Esophagus muscularis mucosa (tissue), 3 donors: ENCODE results near the gene PPEF1.

Experiments
- POLR2A ChIP-seq: fragments of 450-650 bp; IDR thresholded peaks from one replicate; pipeline ENCODE4 v1.6.1; 2017; ENCODE audit warnings: antibody characterized with exemption, moderate library complexity, mild to moderate bottlenecking, low read depth
- TF ChIP-seq, protein P1 (sequence below), 3 experiments: fragments of 200-600 bp in 2 of 3; fragments of 450-650 bp in 1 of 3; sonication (generic) in 2 of 3; IDR thresholded peaks; one replicate each; pipeline ENCODE4 v1.5.1; 2017 to 2019; ENCODE audit warnings: antibody characterized with exemption in 3 of 3, mild to moderate bottlenecking in 2 of 3, moderate library complexity in 1 of 3

- TF ChIP-seq, protein P1, sequence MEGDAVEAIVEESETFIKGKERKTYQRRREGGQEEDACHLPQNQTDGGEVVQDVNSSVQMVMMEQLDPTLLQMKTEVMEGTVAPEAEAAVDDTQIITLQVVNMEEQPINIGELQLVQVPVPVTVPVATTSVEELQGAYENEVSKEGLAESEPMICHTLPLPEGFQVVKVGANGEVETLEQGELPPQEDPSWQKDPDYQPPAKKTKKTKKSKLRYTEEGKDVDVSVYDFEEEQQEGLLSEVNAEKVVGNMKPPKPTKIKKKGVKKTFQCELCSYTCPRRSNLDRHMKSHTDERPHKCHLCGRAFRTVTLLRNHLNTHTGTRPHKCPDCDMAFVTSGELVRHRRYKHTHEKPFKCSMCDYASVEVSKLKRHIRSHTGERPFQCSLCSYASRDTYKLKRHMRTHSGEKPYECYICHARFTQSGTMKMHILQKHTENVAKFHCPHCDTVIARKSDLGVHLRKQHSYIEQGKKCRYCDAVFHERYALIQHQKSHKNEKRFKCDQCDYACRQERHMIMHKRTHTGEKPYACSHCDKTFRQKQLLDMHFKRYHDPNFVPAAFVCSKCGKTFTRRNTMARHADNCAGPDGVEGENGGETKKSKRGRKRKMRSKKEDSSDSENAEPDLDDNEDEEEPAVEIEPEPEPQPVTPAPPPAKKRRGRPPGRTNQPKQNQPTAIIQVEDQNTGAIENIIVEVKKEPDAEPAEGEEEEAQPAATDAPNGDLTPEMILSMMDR (IDR thresholded peaks at IDR 0.05), result no peak
- TF ChIP-seq POLR2A, result no peak
Observed at GRCh38 chrX:18874560-18875255, 167.3 kb downstream of the PPEF1 start.
